Smooth muscle cell of the pulmonary artery (primary cell): ENCODE measurements around the gene STAM2. TPM values are rescaled to one million over a fixed set of nuclear protein-coding genes. Genes with fewer than 3 reads are reported as not detected.

Experiments used
- total RNA-seq: library from RNA; depleted of rRNA; stranded (reverse); fragments of >200 nt; gene quantifications from 2 replicates; pipeline ENCODE4 v1.2.3, GENCODE V29; 2014

Gene STAM2
- total RNA-seq, result 34.5 and 44.8 TPM in 2 replicates

GRCh38 chr2:152175368-152176112 is at the start of gene STAM2:
Gene STAM2 (minus strand): TSS chr2:152175763. CDS start chr2:152175642, 121 bp downstream.

GRCh38 chr2:152098496-152099366 is 76.8 kb downstream of the STAM2 start, which contains the start of gene CACNB4:
Gene CACNB4 (minus strand): TSS chr2:152099044.

Other genes with a start within 250 kb of the STAM2 start
- 2.0 and 10.8 TPM in 2 replicates for gene CACNB4, start 76.7 kb downstream of the STAM2 start, total RNA-seq
- gene FMNL2, start 159.4 kb upstream of the STAM2 start, total RNA-seq, result 18.2 and 58.0 TPM in 2 replicates